ENCODE results near the gene CD99L2.

Gene CD99L2

DNA sequence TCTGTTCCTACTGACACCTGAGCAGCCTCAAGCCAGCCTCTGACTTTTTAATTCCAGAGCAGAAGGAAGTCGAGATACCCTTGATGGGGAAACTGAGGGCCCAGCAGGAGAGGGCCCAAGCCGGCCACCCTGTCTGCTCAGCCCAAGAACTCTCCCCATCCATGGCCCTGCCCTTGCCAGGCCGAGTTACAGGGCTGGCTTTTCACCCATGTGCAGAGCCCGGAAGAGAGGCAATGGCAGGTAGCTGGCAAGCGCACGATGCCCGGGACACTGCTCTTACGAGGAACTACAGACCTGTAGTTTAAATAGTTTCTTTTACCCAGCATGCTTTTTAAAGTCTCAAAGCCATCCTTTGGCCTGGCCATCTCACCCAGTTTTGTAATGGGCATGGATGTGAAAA, 125.4 kb downstream of the CD99L2 start:
- H3K36me3 ChIP-seq (ENCODE audit: control insufficient read depth in 1 of 2, insufficient read depth in 2 of 2, low read depth in 1 of 2, low read length in 2 of 2) = peaks cover 4 to 57% of the 10 kb centered on the region in 2 experiments
- H3K14ac ChIP-seq (ENCODE audit: low read length in 2 of 2) = no peak overlapping the region
- H2BK15ac ChIP-seq (ENCODE audit: low read depth, poor library complexity, severe bottlenecking) = no peak overlapping the region
- no peak overlapping the region for H3K23ac ChIP-seq (ENCODE audit: low read length in 2 of 2)
- H4K91ac ChIP-seq (ENCODE audit: low read length) = no peak overlapping the region
- peaks cover 0 to 8% of the 10 kb centered on the region in 2 experiments for H3K27me3 ChIP-seq (ENCODE audit: control insufficient read depth in 1 of 2, insufficient read depth in 1 of 2, low read length in 2 of 2)
- no peaks in the 10 kb centered on the region for H3K9me3 ChIP-seq (ENCODE audit: control insufficient read depth, low read length)
- no peak overlapping the region for H2BK5ac ChIP-seq (ENCODE audit: low read depth, low read length, poor library complexity, severe bottlenecking)
- H3K4me3 ChIP-seq (ENCODE audit: insufficient read depth in 1 of 2, low read depth in 1 of 2, low read length in 2 of 2) = no peak overlapping the region
- H4K8ac ChIP-seq (ENCODE audit: low read length) = no peak overlapping the region
- 93% methylated on average over 8 of the region's 8 CpGs for whole genome bisulfite sequencing
- H3K4ac ChIP-seq (ENCODE audit: low read depth in 1 of 2, low read length in 2 of 2) = no peak overlapping the region
- H3K4me2 ChIP-seq (ENCODE audit: low read length, poor library complexity, severe bottlenecking) = no peak overlapping the region
- H3K27ac ChIP-seq (ENCODE audit: low read length, poor library complexity, severe bottlenecking) = no peak overlapping the region
- no peak overlapping the region for H2BK12ac ChIP-seq (ENCODE audit: low read length in 2 of 2)
- H3K9ac ChIP-seq (ENCODE audit: low read length) = no peak overlapping the region
- H2AFZ ChIP-seq (ENCODE audit: low read depth, low read length) = no peak overlapping the region
- H3K79me1 ChIP-seq (replicated peaks; ENCODE audit: low read length, poor library complexity, severe bottlenecking) = no peaks in the 10 kb centered on the region
- DNase-seq = no peak
- H2BK120ac ChIP-seq (ENCODE audit: low read depth, low read length) = no peak overlapping the region
- no peak overlapping the region for H2AK5ac ChIP-seq (ENCODE audit: low read length, severe bottlenecking)
- no peak overlapping the region for H3K18ac ChIP-seq (ENCODE audit: low read depth in 1 of 2, low read length in 2 of 2)
- H3K4me1 ChIP-seq (ENCODE audit: control insufficient read depth, insufficient read depth, low read depth, low read length) = peaks cover 1% of the 10 kb centered on the region

DNA sequence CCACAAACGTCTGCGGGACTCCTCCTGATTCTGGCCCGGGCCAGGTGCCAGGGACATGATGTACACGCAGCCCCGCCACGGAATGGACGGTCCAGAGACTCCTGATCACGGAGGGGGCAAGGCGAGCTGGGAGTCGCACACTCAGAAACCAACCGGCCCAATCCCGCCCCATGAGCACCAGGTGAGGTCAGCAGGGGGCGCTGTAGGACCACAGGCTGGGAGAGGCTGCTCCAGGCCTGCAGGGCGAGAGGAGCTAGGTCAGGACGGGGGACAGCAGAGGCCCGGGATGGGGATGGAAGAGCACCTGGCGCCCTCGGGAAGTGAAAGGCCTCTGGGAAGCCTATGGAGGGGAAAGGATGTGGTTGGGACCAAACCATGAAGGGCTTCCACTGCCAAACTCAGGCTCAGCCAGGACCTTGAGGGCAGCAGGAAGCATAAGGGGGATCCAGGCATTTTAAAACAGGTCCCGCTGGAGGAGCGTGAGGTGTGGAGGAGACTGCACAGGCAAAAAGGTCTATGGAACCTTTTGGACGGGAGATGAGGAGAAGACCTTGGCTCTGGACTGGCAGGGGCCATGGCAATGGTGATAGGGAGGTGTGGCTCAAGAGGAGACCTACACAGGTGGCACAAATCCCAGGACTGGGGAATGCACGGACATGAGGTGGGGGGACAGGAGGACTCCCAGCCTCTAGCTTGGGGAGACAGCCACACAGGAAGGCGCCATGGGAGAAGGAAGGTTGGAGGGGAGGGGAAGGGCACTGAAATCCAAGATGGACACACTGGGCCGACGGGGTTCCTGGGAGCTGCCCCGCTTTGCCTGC, 126.1 kb downstream of the CD99L2 start:
- Histone ChIP-seq H3K27me3 (ENCODE audit: control insufficient read depth in 1 of 2, insufficient read depth in 1 of 2, low read length in 2 of 2) (peaks cover 0 to 8% of the 10 kb centered on the region in 2 experiments), H2BK120ac (ENCODE audit: low read depth, low read length) (no peak overlapping the region), H3K9me3 (ENCODE audit: control insufficient read depth, low read length) (no peaks in the 10 kb centered on the region), H3K4me2 (ENCODE audit: low read length, poor library complexity, severe bottlenecking) (no peak overlapping the region), H3K9ac (ENCODE audit: low read length) (no peak overlapping the region), H3K79me1 (replicated peaks; ENCODE audit: low read length, poor library complexity, severe bottlenecking) (no peaks in the 10 kb centered on the region), H3K23ac (ENCODE audit: low read length in 2 of 2) (no peak overlapping the region), H4K8ac (ENCODE audit: low read length) (no peak overlapping the region), H3K14ac (ENCODE audit: low read length in 2 of 2) (no peak overlapping the region), H2BK5ac (ENCODE audit: low read depth, low read length, poor library complexity, severe bottlenecking) (no peak overlapping the region), H2AFZ (ENCODE audit: low read depth, low read length) (no peak overlapping the region), H4K91ac (ENCODE audit: low read length) (no peak overlapping the region), H3K4me3 (ENCODE audit: insufficient read depth in 1 of 2, low read depth in 1 of 2, low read length in 2 of 2) (no peak overlapping the region), H3K27ac (ENCODE audit: low read length, poor library complexity, severe bottlenecking) (no peak overlapping the region), H3K18ac (ENCODE audit: low read depth in 1 of 2, low read length in 2 of 2) (no peak overlapping the region), H3K36me3 (ENCODE audit: control insufficient read depth in 1 of 2, insufficient read depth in 2 of 2, low read depth in 1 of 2, low read length in 2 of 2) (peaks cover 4 to 57% of the 10 kb centered on the region in 2 experiments), H2BK12ac (ENCODE audit: low read length in 2 of 2) (no peak overlapping the region), H3K4me1 (ENCODE audit: control insufficient read depth, insufficient read depth, low read depth, low read length) (peaks cover 6% of the 10 kb centered on the region), H2AK5ac (ENCODE audit: low read length, severe bottlenecking) (no peak overlapping the region), H2BK15ac (ENCODE audit: low read depth, poor library complexity, severe bottlenecking) (no peak overlapping the region), H3K4ac (ENCODE audit: low read depth in 1 of 2, low read length in 2 of 2) (no peak overlapping the region)
- peak; percentile 65 for DNase-seq
- WGBS = 27% methylated on average over 23 of the region's 26 CpGs

DNA sequence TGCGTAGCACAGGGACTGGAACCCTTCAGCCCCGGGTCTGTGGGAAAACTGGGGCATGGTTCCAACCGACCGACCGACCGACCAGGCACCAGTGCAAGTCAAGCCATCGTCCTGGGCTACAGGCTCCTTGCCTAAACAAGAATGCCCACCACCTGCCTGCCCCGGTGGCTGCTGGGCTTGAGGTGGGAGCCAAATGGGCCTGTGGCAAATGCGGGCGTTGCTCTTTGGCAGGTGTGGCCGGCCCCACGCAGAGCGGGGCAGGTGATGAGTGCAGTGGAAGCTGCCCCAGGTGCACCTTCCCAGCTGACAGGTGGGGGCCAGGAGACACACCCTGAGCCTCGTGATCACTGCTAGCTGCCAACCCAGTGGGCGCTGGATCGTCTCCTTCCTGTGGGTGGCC, 127.4 kb downstream of the CD99L2 start:
- H3K36me3 ChIP-seq (ENCODE audit: control insufficient read depth in 1 of 2, insufficient read depth in 2 of 2, low read depth in 1 of 2, low read length in 2 of 2) = peaks cover 4 to 63% of the 10 kb centered on the region in 2 experiments
- H2BK15ac ChIP-seq (ENCODE audit: low read depth, poor library complexity, severe bottlenecking) = no peak overlapping the region
- no peak overlapping the region for H2BK12ac ChIP-seq (ENCODE audit: low read length in 2 of 2)
- no peak overlapping the region for H3K14ac ChIP-seq (ENCODE audit: low read length in 2 of 2)
- H3K79me1 ChIP-seq (replicated peaks; ENCODE audit: low read length, poor library complexity, severe bottlenecking) = no peaks in the 10 kb centered on the region
- no peak overlapping the region for H2BK5ac ChIP-seq (ENCODE audit: low read depth, low read length, poor library complexity, severe bottlenecking)
- no peak overlapping the region for H3K4ac ChIP-seq (ENCODE audit: low read depth in 1 of 2, low read length in 2 of 2)
- H3K4me1 ChIP-seq (ENCODE audit: control insufficient read depth, insufficient read depth, low read depth, low read length) = peaks cover 16% of the 10 kb centered on the region
- no peak overlapping the region for H3K9ac ChIP-seq (ENCODE audit: low read length)
- H3K4me2 ChIP-seq (ENCODE audit: low read length, poor library complexity, severe bottlenecking) = no peak overlapping the region
- no peak overlapping the region for H2AK5ac ChIP-seq (ENCODE audit: low read length, severe bottlenecking)
- no peak overlapping the region for H4K8ac ChIP-seq (ENCODE audit: low read length)
- no peak overlapping the region for H2AFZ ChIP-seq (ENCODE audit: low read depth, low read length)
- no peak overlapping the region for H4K91ac ChIP-seq (ENCODE audit: low read length)
- no peak for DNase-seq
- H3K4me3 ChIP-seq (ENCODE audit: insufficient read depth in 1 of 2, low read depth in 1 of 2, low read length in 2 of 2) = no peak overlapping the region
- no peak overlapping the region for H2BK120ac ChIP-seq (ENCODE audit: low read depth, low read length)
- peaks cover 0 to 8% of the 10 kb centered on the region in 2 experiments for H3K27me3 ChIP-seq (ENCODE audit: control insufficient read depth in 1 of 2, insufficient read depth in 1 of 2, low read length in 2 of 2)
- H3K18ac ChIP-seq (ENCODE audit: low read depth in 1 of 2, low read length in 2 of 2) = no peak overlapping the region
- WGBS = 96% methylated on average over 15 of the region's 16 CpGs
- H3K9me3 ChIP-seq (ENCODE audit: control insufficient read depth, low read length) = no peaks in the 10 kb centered on the region
- H3K23ac ChIP-seq (ENCODE audit: low read length in 2 of 2) = no peak overlapping the region
- no peak overlapping the region for H3K27ac ChIP-seq (ENCODE audit: low read length, poor library complexity, severe bottlenecking)

DNA sequence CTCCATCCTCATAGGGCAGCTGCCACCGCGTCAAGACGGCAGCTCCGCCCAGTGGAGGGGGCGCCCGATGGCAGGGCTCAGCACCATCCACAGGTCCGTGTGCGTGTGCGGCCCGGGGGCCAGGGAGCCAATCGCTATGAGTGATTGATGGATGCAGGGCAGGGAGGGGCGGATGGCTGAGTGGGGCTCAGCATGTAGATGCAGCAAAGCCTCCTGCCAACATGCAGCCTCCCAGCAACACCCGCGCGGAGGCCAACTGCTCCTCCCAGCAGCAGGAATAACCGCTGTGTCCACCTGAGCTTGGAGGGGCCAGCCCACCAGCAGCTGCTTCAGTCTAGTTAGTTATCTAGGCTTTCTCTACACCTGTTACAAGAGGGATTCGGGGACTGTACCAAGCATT, 127.8 kb downstream of the CD99L2 start:
- Histone ChIP-seq H2AK5ac (ENCODE audit: low read length, severe bottlenecking) (no peak overlapping the region), H2BK5ac (ENCODE audit: low read depth, low read length, poor library complexity, severe bottlenecking) (no peak overlapping the region), H3K4ac (ENCODE audit: low read depth in 1 of 2, low read length in 2 of 2) (no peak overlapping the region), H3K36me3 (ENCODE audit: control insufficient read depth in 1 of 2, insufficient read depth in 2 of 2, low read depth in 1 of 2, low read length in 2 of 2) (peaks cover 4 to 58% of the 10 kb centered on the region in 2 experiments), H3K27me3 (ENCODE audit: control insufficient read depth in 1 of 2, insufficient read depth in 1 of 2, low read length in 2 of 2) (peaks cover 0 to 8% of the 10 kb centered on the region in 2 experiments), H3K4me1 (ENCODE audit: control insufficient read depth, insufficient read depth, low read depth, low read length) (peaks cover 16% of the 10 kb centered on the region), H3K9ac (ENCODE audit: low read length) (no peak overlapping the region), H2BK120ac (ENCODE audit: low read depth, low read length) (no peak overlapping the region), H4K8ac (ENCODE audit: low read length) (no peak overlapping the region), H3K14ac (ENCODE audit: low read length in 2 of 2) (no peak overlapping the region), H3K27ac (ENCODE audit: low read length, poor library complexity, severe bottlenecking) (no peak overlapping the region), H4K91ac (ENCODE audit: low read length) (no peak overlapping the region), H2BK12ac (ENCODE audit: low read length in 2 of 2) (no peak overlapping the region), H2BK15ac (ENCODE audit: low read depth, poor library complexity, severe bottlenecking) (no peak overlapping the region), H3K4me2 (ENCODE audit: low read length, poor library complexity, severe bottlenecking) (no peak overlapping the region), H3K23ac (ENCODE audit: low read length in 2 of 2) (no peak overlapping the region), H3K9me3 (ENCODE audit: control insufficient read depth, low read length) (no peaks in the 10 kb centered on the region), H2AFZ (ENCODE audit: low read depth, low read length) (no peak overlapping the region), H3K18ac (ENCODE audit: low read depth in 1 of 2, low read length in 2 of 2) (no peak overlapping the region), H3K4me3 (ENCODE audit: insufficient read depth in 1 of 2, low read depth in 1 of 2, low read length in 2 of 2) (no peak overlapping the region), H3K79me1 (replicated peaks; ENCODE audit: low read length, poor library complexity, severe bottlenecking) (peaks cover 1% of the 10 kb centered on the region)
- 96% methylated on average over 13 of the region's 17 CpGs for WGBS
- DNase-seq = no peak

All from mesenchymal stem cell (in vitro differentiated cells and primary cell).